Effector memory CD8-positive, alpha-beta T cell (primary cell): Measurements from ENCODE around the gene NR3C2.
"Not testable (repeated sequence)": the region's sequence is repeated elsewhere in the genome, so short reads cannot be mapped to it uniquely, and the experiment has no call there.

ENCODE experiments used
- ATAC-seq: fragments of 150-1000 bp; cut with Tn5 transposase; replicated peaks from 2 replicates; pipeline ENCODE4 v1.10.0; 2021; ENCODE audit warnings: mild to moderate bottlenecking, moderate library complexity
- DNase-seq, 3 experiments: peaks; one replicate each; pipeline ENCODE4 v3.0.0; 2021
- H3K27ac Mint-ChIP-seq, 2 donors: one replicate each; pipeline ENCODE4 v1.8.0; 2022; ENCODE audit warnings: mild to moderate bottlenecking in 2 of 2, mixed read lengths in 2 of 2, moderate library complexity in 2 of 2
- H3K27me3 Mint-ChIP-seq, 2 donors: one replicate each; pipeline ENCODE4 v1.8.0; 2022; ENCODE audit warnings: mixed read lengths in 2 of 2
- H3K36me3 Mint-ChIP-seq: one replicate; pipeline ENCODE4 v1.8.0; 2022; ENCODE audit warnings: mild to moderate bottlenecking, moderate library complexity, mixed read lengths; ENCODE audit not compliant: insufficient read depth
- H3K4me1 Mint-ChIP-seq, 2 donors: one replicate each; pipeline ENCODE4 v1.8.0; 2022; ENCODE audit warnings: low read depth in 2 of 2, mixed read lengths in 2 of 2
- H3K4me3 Mint-ChIP-seq, 2 donors: one replicate each; pipeline ENCODE4 v1.8.0; 2022; ENCODE audit warnings: mild to moderate bottlenecking in 2 of 2, mixed read lengths in 2 of 2, moderate library complexity in 2 of 2
- H3K9me3 Mint-ChIP-seq, 2 donors: one replicate each; pipeline ENCODE4 v1.8.0; 2022; ENCODE audit warnings: mixed read lengths in 2 of 2

Gene NR3C2

GRCh38 chr4:148095346-148095923, 346.8 kb downstream of the NR3C2 start:
- H3K27me3 Mint-ChIP-seq, result no peaks in the 10 kb centered on the region
- no peaks in the 10 kb centered on the region for H3K9me3 Mint-ChIP-seq
- ATAC-seq (no peak), DNase-seq (no peak)
- no peaks in the 10 kb centered on the region for H3K36me3 Mint-ChIP-seq
- peak overlapping the region in 1 of 2 donors; percentile 1 for H3K27ac Mint-ChIP-seq
- peaks cover 6 to 10% of the 10 kb centered on the region in 2 donors for H3K4me1 Mint-ChIP-seq
- no peak overlapping the region for H3K4me3 Mint-ChIP-seq

GRCh38 chr4:148094149-148094548, 348.1 kb downstream of the NR3C2 start:
- Mint-ChIP-seq H3K27me3 (no peaks in the 10 kb centered on the region), H3K4me1 (peaks cover 13 to 16% of the 10 kb centered on the region in 2 donors), H3K4me3 (no peak overlapping the region), H3K36me3 (peaks cover 5% of the 10 kb centered on the region), H3K9me3 (no peaks in the 10 kb centered on the region), H3K27ac (no peak overlapping the region)
- ATAC-seq (no peak), DNase-seq (no peak)

GRCh38 chr4:148093065-148093464, 349.1 kb downstream of the NR3C2 start:
- Mint-ChIP-seq H3K36me3 (peaks cover 5% of the 10 kb centered on the region), H3K4me1 (peaks cover 13 to 16% of the 10 kb centered on the region in 2 donors), H3K27me3 (no peaks in the 10 kb centered on the region), H3K27ac (no peak overlapping the region), H3K4me3 (no peak overlapping the region), H3K9me3 (no peaks in the 10 kb centered on the region)
- DNase-seq (no peak), ATAC-seq (no peak)

- H3K9me3 Mint-ChIP-seq, result no peaks in the 10 kb centered on the region
- H3K27ac Mint-ChIP-seq, result peak overlapping the region in 1 of 2 donors; percentile 62
- H3K27me3 Mint-ChIP-seq, result no peaks in the 10 kb centered on the region
- DNase-seq (no peak), ATAC-seq (no peak)
- peaks cover 5% of the 10 kb centered on the region for H3K36me3 Mint-ChIP-seq
- no peak overlapping the region for H3K4me3 Mint-ChIP-seq
- H3K4me1 Mint-ChIP-seq, result peaks cover 16% of the 10 kb centered on the region in 2 donors
These were observed 349.7 kb downstream of the NR3C2 start for GRCh38 chr4:148092316-148093014.

GRCh38 chr4:148091896-148092295, 350.3 kb downstream of the NR3C2 start:
- peak overlapping the region in 1 of 2 donors; percentile 62 for H3K27ac Mint-ChIP-seq
- ATAC-seq, result no peak
- H3K4me1 Mint-ChIP-seq, result peaks cover 18 to 22% of the 10 kb centered on the region in 2 donors
- DNase-seq, result no peak
- no peak overlapping the region for H3K4me3 Mint-ChIP-seq
- H3K27me3 Mint-ChIP-seq, result no peaks in the 10 kb centered on the region
- H3K36me3 Mint-ChIP-seq, result peaks cover 5% of the 10 kb centered on the region
- no peaks in the 10 kb centered on the region for H3K9me3 Mint-ChIP-seq

GRCh38 chr4:148090503-148091476, 351.4 kb downstream of the NR3C2 start:
- Mint-ChIP-seq H3K27me3 (no peaks in the 10 kb centered on the region), H3K4me1 (peaks cover 16 to 26% of the 10 kb centered on the region in 2 donors), H3K36me3 (peaks cover 5% of the 10 kb centered on the region), H3K27ac (peak overlapping the region in 1 of 2 donors; percentile 62), H3K9me3 (no peaks in the 10 kb centered on the region), H3K4me3 (no peak overlapping the region)
- no peak for ATAC-seq
- DNase-seq, result no peak

GRCh38 chr4:148090029-148090428, 352.2 kb downstream of the NR3C2 start:
- Mint-ChIP-seq H3K27ac (peak overlapping the region; percentile 4 to 62), H3K36me3 (peaks cover 5% of the 10 kb centered on the region), H3K4me3 (no peak overlapping the region), H3K9me3 (no peaks in the 10 kb centered on the region), H3K27me3 (no peaks in the 10 kb centered on the region), H3K4me1 (peaks cover 20 to 33% of the 10 kb centered on the region in 2 donors)
- no peak for DNase-seq
- no peak for ATAC-seq

GRCh38 chr4:148089624-148090023, 352.6 kb downstream of the NR3C2 start:
- DNase-seq (no peak), ATAC-seq (no peak)
- Mint-ChIP-seq H3K36me3 (peaks cover 5% of the 10 kb centered on the region), H3K9me3 (no peaks in the 10 kb centered on the region), H3K4me3 (no peak overlapping the region), H3K27me3 (no peaks in the 10 kb centered on the region), H3K4me1 (peaks cover 21 to 36% of the 10 kb centered on the region in 2 donors), H3K27ac (peak overlapping the region; percentile 4 to 62)

- H3K4me3 Mint-ChIP-seq, H3K9me3 Mint-ChIP-seq, H3K36me3 Mint-ChIP-seq, DNase-seq, H3K27me3 Mint-ChIP-seq, ATAC-seq: not testable (repeated sequence)
- H3K4me1 Mint-ChIP-seq, result peaks cover 12 to 32% of the 10 kb centered on the region in 2 donors
- H3K27ac Mint-ChIP-seq, result peak overlapping the region in 1 of 2 donors; percentile 39
These were observed 359.1 kb downstream of the NR3C2 start for GRCh38 chr4:148083073-148083472.

GRCh38 chr4:148081745-148082144, 360.5 kb downstream of the NR3C2 start:
- Mint-ChIP-seq H3K36me3 (peaks cover 10% of the 10 kb centered on the region), H3K4me3 (no peak overlapping the region), H3K27ac (peak overlapping the region in 1 of 2 donors; percentile 77), H3K9me3 (no peaks in the 10 kb centered on the region), H3K4me1 (peaks cover 10 to 19% of the 10 kb centered on the region in 2 donors), H3K27me3 (no peaks in the 10 kb centered on the region)
- ATAC-seq (no peak), DNase-seq (no peak)

GRCh38 chr4:148081267-148081666, 360.9 kb downstream of the NR3C2 start:
- no peak overlapping the region for H3K4me3 Mint-ChIP-seq
- no peaks in the 10 kb centered on the region for H3K27me3 Mint-ChIP-seq
- peaks cover 1 to 2% of the 10 kb centered on the region in 2 donors for H3K9me3 Mint-ChIP-seq
- no peak for ATAC-seq
- no peak for DNase-seq
- H3K4me1 Mint-ChIP-seq, result peaks cover 10 to 17% of the 10 kb centered on the region in 2 donors
- H3K27ac Mint-ChIP-seq, result peak overlapping the region in 1 of 2 donors; percentile 77
- peaks cover 10% of the 10 kb centered on the region for H3K36me3 Mint-ChIP-seq

GRCh38 chr4:148079961-148080360, 362.3 kb downstream of the NR3C2 start:
- DNase-seq (no peak), ATAC-seq (no peak)
- Mint-ChIP-seq H3K4me1 (peaks cover 3 to 9% of the 10 kb centered on the region in 2 donors), H3K36me3 (peaks cover 18% of the 10 kb centered on the region), H3K4me3 (no peak overlapping the region), H3K9me3 (peaks cover 7 to 9% of the 10 kb centered on the region in 2 donors), H3K27me3 (no peaks in the 10 kb centered on the region), H3K27ac (no peak overlapping the region)

- Mint-ChIP-seq H3K36me3 (peaks cover 18% of the 10 kb centered on the region), H3K27ac (peak overlapping the region in 1 of 2 donors; percentile 6), H3K9me3 (peaks cover 8 to 9% of the 10 kb centered on the region in 2 donors)
These were observed 364.2 kb downstream of the NR3C2 start for GRCh38 chr4:148078061-148078460.

More at GRCh38 chr4:148078061-148078460, 364.2 kb downstream of the NR3C2 start:
- DNase-seq (no peak), ATAC-seq (no peak)
- Mint-ChIP-seq H3K4me3 (no peak overlapping the region), H3K4me1 (peaks cover 0 to 3% of the 10 kb centered on the region in 2 donors), H3K27me3 (no peaks in the 10 kb centered on the region)
